Stimulated activated naive CD8-positive, alpha-beta T cell treated with anti-CD3 and anti-CD28 coated beads, Interleukin-15, amount 100 ng/mL, for 72 hours (primary cell): ENCODE results near the gene SORCS1.
"Not testable (repeated sequence)": the region's sequence is repeated elsewhere in the genome, so short reads cannot be mapped to it uniquely, and the experiment has no call there.

Source experiments
- ATAC-seq: fragments of 150-1000 bp; cut with Tn5 transposase; 2 replicates; pipeline ENCODE4 v1.10.0; 2021; ENCODE audit warnings: mild to moderate bottlenecking, moderate library complexity
- DNase-seq, 2 donors: peaks; one replicate each; pipeline ENCODE4 v3.0.0; 2021 to 2022
- H3K27ac Mint-ChIP-seq, 2 donors: one replicate each; pipeline ENCODE4 v1.8.0; 2022; ENCODE audit warnings: mild to moderate bottlenecking in 2 of 2, mixed read lengths in 2 of 2, moderate library complexity in 2 of 2
- H3K27me3 Mint-ChIP-seq: one replicate; pipeline ENCODE4 v1.8.0; 2022; ENCODE audit warnings: mixed read lengths
- H3K4me1 Mint-ChIP-seq: one replicate; pipeline ENCODE4 v1.8.0; 2022; ENCODE audit warnings: mild to moderate bottlenecking, mixed read lengths
- H3K4me3 Mint-ChIP-seq, 2 donors: one replicate each; pipeline ENCODE4 v1.8.0; 2022; ENCODE audit warnings: mild to moderate bottlenecking in 2 of 2, mixed read lengths in 2 of 2, moderate library complexity in 1 of 2
- H3K9me3 Mint-ChIP-seq, 2 donors: one replicate each; pipeline ENCODE4 v1.8.0; 2022; ENCODE audit warnings: mixed read lengths in 2 of 2

The SORCS1 gene

GRCh38 chr10:106931159-106931852 lies 233.2 kb downstream of the SORCS1 start:
- no peaks in the 10 kb centered on the region for H3K27me3 Mint-ChIP-seq
- ATAC-seq (no peak), DNase-seq (no peak)
- no peak overlapping the region for H3K4me3 Mint-ChIP-seq
- no peaks in the 10 kb centered on the region for H3K9me3 Mint-ChIP-seq
- H3K27ac Mint-ChIP-seq, result no peak overlapping the region
- H3K4me1 Mint-ChIP-seq, result no peaks in the 10 kb centered on the region

DNA sequence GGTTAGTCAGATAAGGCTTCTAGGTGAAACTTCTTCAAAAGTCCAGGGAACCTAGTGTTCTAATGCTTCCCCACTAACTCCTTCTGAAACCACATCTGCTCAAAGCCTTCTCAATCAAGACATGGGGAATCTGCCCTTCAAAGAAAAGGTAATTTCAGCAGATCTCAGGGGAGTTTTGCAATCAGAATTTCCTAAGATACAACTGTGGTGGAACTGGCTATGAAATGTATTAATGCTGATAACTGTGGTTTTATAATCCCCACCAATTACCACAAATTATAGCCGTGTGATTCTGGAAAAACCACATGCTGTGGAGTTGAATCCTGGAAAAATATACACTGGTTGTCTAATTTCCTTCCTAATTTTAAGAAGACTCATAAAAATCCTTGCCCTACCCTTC lies 233.8 kb downstream of the SORCS1 start:
- no peak overlapping the region for H3K27ac Mint-ChIP-seq
- DNase-seq (no peak), ATAC-seq (no peak)
- no peaks in the 10 kb centered on the region for H3K4me1 Mint-ChIP-seq
- H3K27me3 Mint-ChIP-seq, result no peaks in the 10 kb centered on the region
- no peak overlapping the region for H3K4me3 Mint-ChIP-seq
- no peaks in the 10 kb centered on the region for H3K9me3 Mint-ChIP-seq

DNA sequence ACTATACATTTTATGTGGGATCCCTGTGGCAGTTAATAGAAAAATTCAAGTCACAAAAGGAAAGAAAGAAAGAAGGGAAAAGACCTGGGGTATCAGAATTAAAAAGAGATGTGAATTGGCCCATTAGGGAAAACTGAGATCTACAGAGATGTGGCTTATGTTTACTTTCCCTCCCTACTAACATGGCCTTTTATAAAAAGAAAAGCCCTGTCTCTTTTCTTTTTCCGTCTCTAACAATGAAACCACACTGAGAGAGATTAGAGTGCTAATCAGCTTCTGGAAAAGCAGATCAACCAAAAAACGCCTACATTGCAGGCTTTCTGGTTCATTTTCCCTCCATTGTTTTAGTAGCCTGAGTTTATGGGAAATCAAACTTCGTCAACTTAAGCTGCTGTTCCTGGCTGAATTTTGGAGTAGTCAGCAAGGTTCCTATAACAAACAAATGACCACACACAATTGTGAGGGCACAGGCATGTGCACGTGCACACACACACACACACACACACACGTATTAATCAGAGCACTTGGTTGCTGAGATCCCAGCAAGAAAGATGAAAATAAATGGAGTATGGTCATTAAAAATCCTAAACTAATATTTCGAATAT lies 235.1 kb downstream of the SORCS1 start:
- no peak for ATAC-seq
- no peaks in the 10 kb centered on the region for H3K4me1 Mint-ChIP-seq
- no peak overlapping the region for H3K4me3 Mint-ChIP-seq
- H3K9me3 Mint-ChIP-seq, result no peaks in the 10 kb centered on the region
- no peaks in the 10 kb centered on the region for H3K27me3 Mint-ChIP-seq
- no peak for DNase-seq
- no peak overlapping the region for H3K27ac Mint-ChIP-seq

DNA sequence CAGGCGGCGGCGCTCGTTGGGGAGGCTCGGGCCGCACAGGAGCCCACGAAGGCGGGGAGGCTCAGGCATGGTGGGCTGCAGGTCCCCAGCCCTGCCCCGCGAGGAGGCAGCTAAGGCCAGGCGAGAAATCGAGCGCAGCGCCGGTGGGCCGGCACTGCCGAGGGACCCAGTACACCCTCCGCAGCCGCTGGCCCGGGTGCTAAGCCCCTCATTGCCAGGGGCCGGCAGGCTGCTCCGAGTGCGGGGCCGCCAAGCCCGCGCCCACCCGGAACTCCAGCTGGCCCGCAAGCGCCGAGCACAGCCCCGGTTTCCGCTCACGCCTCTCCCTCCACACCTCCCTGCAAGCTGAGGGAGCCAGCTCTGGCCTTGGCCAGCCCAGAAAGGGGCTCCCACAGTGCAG lies 236.4 kb downstream of the SORCS1 start:
- H3K9me3 Mint-ChIP-seq, H3K4me3 Mint-ChIP-seq, H3K27me3 Mint-ChIP-seq: not testable (repeated sequence)

GRCh38 chr10:106925191-106925590 lies 239.3 kb downstream of the SORCS1 start:
- H3K27ac Mint-ChIP-seq, result no peak overlapping the region
- ATAC-seq, result no peak
- no peaks in the 10 kb centered on the region for H3K27me3 Mint-ChIP-seq
- H3K4me3 Mint-ChIP-seq, result no peak overlapping the region
- DNase-seq, result no peak
- no peaks in the 10 kb centered on the region for H3K4me1 Mint-ChIP-seq
- H3K9me3 Mint-ChIP-seq, result peaks cover 0 to 7% of the 10 kb centered on the region in 2 donors

More for the DNA sequence above, 236.4 kb downstream of the SORCS1 start:
- H3K4me1 Mint-ChIP-seq, H3K27ac Mint-ChIP-seq, DNase-seq, ATAC-seq: not testable (repeated sequence)

- Mint-ChIP-seq H3K4me1 (no peaks in the 10 kb centered on the region), H3K27ac (no peak overlapping the region), H3K27me3 (no peaks in the 10 kb centered on the region), H3K4me3 (no peak overlapping the region), H3K9me3 (peaks cover 0 to 9% of the 10 kb centered on the region in 2 donors)
- ATAC-seq (no peak), DNase-seq (no peak)
These were observed 244.0 kb downstream of the SORCS1 start for GRCh38 chr10:106920538-106920937.

DNA sequence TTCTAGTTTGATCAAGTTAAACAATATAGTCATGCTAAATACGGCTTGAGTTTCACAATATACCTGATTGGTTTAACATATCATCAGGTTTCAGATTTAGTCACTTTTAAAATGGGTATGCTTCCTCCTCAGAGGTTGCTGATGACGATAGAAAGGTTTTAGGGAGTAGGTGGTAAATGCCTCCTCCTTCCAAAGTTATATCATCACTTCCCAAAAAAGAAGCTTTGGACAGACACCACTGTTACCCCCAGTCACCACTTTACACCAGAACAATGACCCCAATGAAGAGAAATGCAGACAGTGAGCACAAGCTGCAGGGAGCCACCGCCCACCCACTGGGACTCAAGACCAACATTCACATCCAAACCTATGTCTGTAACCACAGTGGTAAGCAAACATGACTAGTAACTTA lies 244.6 kb downstream of the SORCS1 start:
- no peak overlapping the region for H3K27ac Mint-ChIP-seq
- no peaks in the 10 kb centered on the region for H3K4me1 Mint-ChIP-seq
- no peak overlapping the region for H3K4me3 Mint-ChIP-seq
- H3K27me3 Mint-ChIP-seq, result no peaks in the 10 kb centered on the region
- ATAC-seq, result no peak
- no peak for DNase-seq
- peaks cover 0 to 15% of the 10 kb centered on the region in 2 donors for H3K9me3 Mint-ChIP-seq

DNA sequence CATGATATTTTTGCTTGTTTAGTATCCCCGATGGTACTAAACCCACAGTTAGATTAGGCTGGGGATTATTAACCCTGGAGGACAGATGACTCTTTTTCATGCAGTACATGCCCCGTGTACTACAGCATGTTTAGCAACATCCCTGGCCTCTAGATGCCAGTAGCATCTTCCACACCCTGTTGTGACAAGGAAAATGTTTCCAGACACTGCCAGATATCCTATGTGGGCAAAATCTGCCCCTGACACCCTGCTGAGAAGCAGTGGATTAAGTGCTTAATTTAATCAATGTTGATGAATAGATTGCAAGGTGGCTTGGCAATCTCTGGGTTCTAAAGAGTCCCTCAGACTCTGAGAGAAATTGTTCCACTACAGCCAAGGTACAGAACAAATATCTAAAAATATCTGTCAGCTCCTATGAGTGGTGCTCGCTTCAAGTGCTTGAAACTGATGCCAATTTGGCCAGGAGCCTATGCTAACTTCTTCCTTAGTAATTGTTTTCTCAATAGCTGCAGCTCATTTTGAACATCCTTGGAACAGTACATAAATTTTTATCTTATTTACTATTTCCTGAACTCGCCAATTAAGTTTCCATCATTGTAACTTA lies 247.0 kb downstream of the SORCS1 start:
- H3K9me3 Mint-ChIP-seq, result peaks cover 0 to 19% of the 10 kb centered on the region in 2 donors
- H3K4me3 Mint-ChIP-seq, result no peak overlapping the region
- ATAC-seq (no peak), DNase-seq (no peak)
- no peak overlapping the region for H3K27ac Mint-ChIP-seq
- H3K27me3 Mint-ChIP-seq, result no peaks in the 10 kb centered on the region
- H3K4me1 Mint-ChIP-seq, result no peaks in the 10 kb centered on the region

DNA sequence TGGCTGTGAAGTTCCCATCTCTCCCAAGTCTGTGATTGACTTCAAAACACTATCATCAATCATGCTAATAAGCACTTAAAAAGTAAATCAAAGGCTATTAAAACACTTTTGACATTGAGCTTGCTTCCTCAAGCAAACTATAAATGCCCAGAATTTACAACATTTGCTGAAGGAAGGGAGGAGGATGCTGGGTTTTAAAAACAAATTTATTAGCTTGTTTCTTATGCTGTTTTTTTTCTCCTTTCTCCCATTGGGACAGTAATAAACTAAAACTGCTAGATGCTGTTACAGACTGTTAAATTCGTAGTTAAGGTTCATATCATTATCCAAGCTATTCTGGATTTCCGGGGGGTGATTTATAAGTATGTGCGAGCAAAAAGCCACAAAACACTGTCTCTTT lies 250.5 kb downstream of the SORCS1 start:
- H3K4me3 Mint-ChIP-seq, result no peak overlapping the region
- peaks cover 9 to 22% of the 10 kb centered on the region in 2 donors for H3K9me3 Mint-ChIP-seq
- ATAC-seq, result no peak
- no peak overlapping the region for H3K27ac Mint-ChIP-seq
- H3K4me1 Mint-ChIP-seq, result no peaks in the 10 kb centered on the region
- DNase-seq, result no peak
- no peaks in the 10 kb centered on the region for H3K27me3 Mint-ChIP-seq

DNA sequence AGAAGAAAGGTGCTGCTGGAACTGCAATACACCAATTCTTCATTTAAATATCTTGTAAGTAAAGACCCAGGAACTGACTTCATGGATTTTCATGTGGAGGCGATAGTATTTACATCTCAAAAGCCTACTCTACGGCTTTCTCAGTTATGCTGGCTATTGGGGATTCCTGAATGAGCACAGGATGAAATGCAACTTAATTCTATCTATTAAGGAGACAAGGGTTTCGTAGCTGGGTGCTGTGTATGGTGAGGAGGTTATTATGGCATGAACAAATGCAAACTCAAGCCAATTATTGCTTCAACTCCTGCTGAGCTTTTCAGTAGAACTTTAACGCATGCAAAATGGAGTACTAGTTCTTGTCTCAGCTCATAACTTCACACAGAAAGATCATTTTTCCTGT lies 251.2 kb downstream of the SORCS1 start:
- no peak for DNase-seq
- no peak overlapping the region for H3K27ac Mint-ChIP-seq

GRCh38 chr10:106911096-106911495 lies 253.4 kb downstream of the SORCS1 start:
- H3K4me1 Mint-ChIP-seq, result no peaks in the 10 kb centered on the region
- no peak overlapping the region for H3K4me3 Mint-ChIP-seq
- peaks cover 9 to 25% of the 10 kb centered on the region in 2 donors for H3K9me3 Mint-ChIP-seq
- H3K27me3 Mint-ChIP-seq, result no peaks in the 10 kb centered on the region
- H3K27ac Mint-ChIP-seq, result no peak overlapping the region
- DNase-seq (no peak), ATAC-seq (no peak)

More for the DNA sequence above, 251.2 kb downstream of the SORCS1 start:
- no peaks in the 10 kb centered on the region for H3K4me1 Mint-ChIP-seq
- no peaks in the 10 kb centered on the region for H3K27me3 Mint-ChIP-seq
- H3K9me3 Mint-ChIP-seq, result peaks cover 9 to 25% of the 10 kb centered on the region in 2 donors
- H3K4me3 Mint-ChIP-seq, result no peak overlapping the region
- no peak for ATAC-seq

- DNase-seq, result no peak
- Mint-ChIP-seq H3K27ac (no peak overlapping the region), H3K27me3 (no peaks in the 10 kb centered on the region), H3K4me3 (no peak overlapping the region), H3K4me1 (no peaks in the 10 kb centered on the region), H3K9me3 (peaks cover 9 to 25% of the 10 kb centered on the region in 2 donors)
- no peak for ATAC-seq
These were observed 253.8 kb downstream of the SORCS1 start for GRCh38 chr10:106910666-106911065.

GRCh38 chr10:106908225-106908624 lies 256.3 kb downstream of the SORCS1 start:
- Mint-ChIP-seq H3K27me3 (no peaks in the 10 kb centered on the region), H3K27ac (no peak overlapping the region), H3K9me3 (peaks cover 9 to 13% of the 10 kb centered on the region in 2 donors), H3K4me3 (no peak overlapping the region), H3K4me1 (no peaks in the 10 kb centered on the region)
- no peak for ATAC-seq
- no peak for DNase-seq

GRCh38 chr10:106904209-106904608 lies 260.3 kb downstream of the SORCS1 start:
- peaks cover 0 to 5% of the 10 kb centered on the region in 2 donors for H3K9me3 Mint-ChIP-seq
- DNase-seq, result no peak
- H3K27me3 Mint-ChIP-seq, result no peaks in the 10 kb centered on the region
- no peaks in the 10 kb centered on the region for H3K4me1 Mint-ChIP-seq
- H3K27ac Mint-ChIP-seq, result no peak overlapping the region
- no peak overlapping the region for H3K4me3 Mint-ChIP-seq
- no peak for ATAC-seq

DNA sequence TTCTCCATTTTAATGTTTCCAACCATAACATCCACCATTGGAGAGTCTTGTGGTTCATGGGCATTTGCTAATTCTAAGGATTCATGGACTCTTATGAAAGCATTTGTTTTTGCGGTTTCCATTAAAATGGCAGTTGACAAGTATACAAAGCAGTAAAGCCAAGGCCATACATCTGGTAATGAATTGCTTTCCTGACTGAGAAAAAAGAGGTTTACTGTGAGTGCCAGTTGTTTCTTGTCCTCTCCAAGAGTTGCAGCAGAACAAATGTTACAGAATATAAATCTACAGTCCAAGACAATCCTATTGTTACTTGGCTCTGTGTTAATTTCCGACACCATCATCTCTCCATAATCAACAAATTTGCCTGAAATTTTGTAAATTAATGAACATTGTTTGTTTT lies 261.3 kb downstream of the SORCS1 start:
- Mint-ChIP-seq H3K9me3 (peaks cover 2 to 3% of the 10 kb centered on the region in 2 donors), H3K27me3 (no peaks in the 10 kb centered on the region), H3K4me1 (no peaks in the 10 kb centered on the region), H3K4me3 (no peak overlapping the region), H3K27ac (no peak overlapping the region)
- ATAC-seq, result no peak
- no peak for DNase-seq

DNA sequence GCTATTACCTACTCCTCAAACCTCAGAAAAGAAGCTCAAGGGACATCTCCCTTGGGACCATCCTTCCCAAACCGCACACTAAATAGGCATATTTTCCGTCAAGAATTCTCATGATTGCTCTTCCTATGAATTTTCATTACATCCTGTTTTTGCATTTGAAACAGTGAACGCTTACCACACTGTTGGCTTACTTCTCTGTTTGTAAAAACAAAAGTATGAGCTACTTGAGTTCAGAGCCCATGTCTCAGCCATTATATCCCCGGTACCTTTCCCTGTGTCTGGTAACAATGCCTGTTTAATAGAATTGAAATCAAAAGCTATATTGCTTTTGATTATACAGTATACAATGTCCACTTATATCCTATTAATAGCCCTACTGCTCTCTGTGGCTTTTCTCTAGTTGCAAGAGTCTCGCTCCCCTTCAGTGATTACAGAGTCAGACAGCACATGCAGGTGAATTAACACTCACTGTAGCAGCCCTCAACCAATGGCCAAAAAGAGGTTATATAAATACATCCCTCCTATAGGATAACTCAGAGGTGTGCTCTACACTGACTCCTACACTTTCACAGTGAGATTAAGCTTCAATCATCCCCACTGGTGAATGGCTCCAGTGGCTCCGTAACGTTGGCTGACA lies 264.4 kb downstream of the SORCS1 start:
- Mint-ChIP-seq H3K9me3 (peaks cover 4 to 5% of the 10 kb centered on the region in 2 donors), H3K4me3 (no peak overlapping the region), H3K4me1 (no peaks in the 10 kb centered on the region), H3K27me3 (no peaks in the 10 kb centered on the region), H3K27ac (no peak overlapping the region)
- DNase-seq (no peak), ATAC-seq (no peak)
